ENCODE data around the gene AMIGO1. TPM values are rescaled to one million over a fixed set of nuclear protein-coding genes. Genes with fewer than 3 reads are reported as not detected.

AMIGO1 gene
- 10 to 100 TPM in 3 of 4 donors, 1 to 10 TPM in 1; 7.7 to 19.3 (median 14.7) TPM for total RNA-seq

- peak within 1 kb of the TSS in 3 of 4 donors; percentile 68 to 84 (median 76) for H3K27ac ChIP-seq
- peaks cover 0 to 11% of the 10 kb centered on the region in 2 donors for H3K36me3 ChIP-seq
- H3K27me3 ChIP-seq: no peaks in the 10 kb centered on the region
- peak; percentile 88 for ATAC-seq
- WGBS, 2 donors (ENCODE audit: low coverage in 1 of 2): 1 to 6% methylated on average over 8 to 9 of the region's 100 CpGs
- peak within 1 kb of the TSS; percentile 68 to 84 for H3K4me3 ChIP-seq
- peaks cover 0 to 33% (median 6%) of the 10 kb centered on the region in 3 donors for H3K4me1 ChIP-seq
- TF ChIP-seq POLR2AphosphoS5 (IDR thresholded peaks at IDR 0.05): no peak
- peak in 1 of 2 donors; percentile 29 for TF ChIP-seq POLR2A (IDR thresholded peaks at IDR 0.05)
- TF ChIP-seq, protein P1, sequence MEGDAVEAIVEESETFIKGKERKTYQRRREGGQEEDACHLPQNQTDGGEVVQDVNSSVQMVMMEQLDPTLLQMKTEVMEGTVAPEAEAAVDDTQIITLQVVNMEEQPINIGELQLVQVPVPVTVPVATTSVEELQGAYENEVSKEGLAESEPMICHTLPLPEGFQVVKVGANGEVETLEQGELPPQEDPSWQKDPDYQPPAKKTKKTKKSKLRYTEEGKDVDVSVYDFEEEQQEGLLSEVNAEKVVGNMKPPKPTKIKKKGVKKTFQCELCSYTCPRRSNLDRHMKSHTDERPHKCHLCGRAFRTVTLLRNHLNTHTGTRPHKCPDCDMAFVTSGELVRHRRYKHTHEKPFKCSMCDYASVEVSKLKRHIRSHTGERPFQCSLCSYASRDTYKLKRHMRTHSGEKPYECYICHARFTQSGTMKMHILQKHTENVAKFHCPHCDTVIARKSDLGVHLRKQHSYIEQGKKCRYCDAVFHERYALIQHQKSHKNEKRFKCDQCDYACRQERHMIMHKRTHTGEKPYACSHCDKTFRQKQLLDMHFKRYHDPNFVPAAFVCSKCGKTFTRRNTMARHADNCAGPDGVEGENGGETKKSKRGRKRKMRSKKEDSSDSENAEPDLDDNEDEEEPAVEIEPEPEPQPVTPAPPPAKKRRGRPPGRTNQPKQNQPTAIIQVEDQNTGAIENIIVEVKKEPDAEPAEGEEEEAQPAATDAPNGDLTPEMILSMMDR (IDR thresholded peaks at IDR 0.05): no peak
- no peaks in the 10 kb centered on the region for H3K9me3 ChIP-seq
These were observed at the start of gene AMIGO1 for GRCh38 chr1:109509176-109510134. AMIGO1 (minus strand) TSS chr1:109509727; CDS start chr1:109508912, 815 bp downstream.

DNA sequence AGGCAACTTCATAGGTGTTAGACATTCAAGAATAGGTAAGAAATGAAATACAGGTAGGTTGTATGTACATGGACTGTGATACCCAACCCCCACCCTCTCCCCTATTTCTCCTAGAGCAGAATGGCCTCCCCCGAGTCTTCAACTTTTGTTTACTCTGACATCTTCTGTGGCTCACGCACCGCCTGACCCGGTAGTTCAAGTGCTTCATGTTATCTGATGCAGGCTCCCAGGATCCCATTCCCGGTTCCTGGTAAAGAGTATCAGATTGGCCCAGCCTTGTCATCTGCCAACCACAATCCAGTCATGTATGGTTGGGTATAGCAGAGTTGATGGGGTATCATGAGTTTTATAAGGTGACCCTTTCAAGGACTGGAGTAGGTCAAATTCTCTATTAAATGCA is 48.0 kb upstream of the AMIGO1 start:
- no peak for ATAC-seq
- peaks cover 3 to 74% (median 4%) of the 10 kb centered on the region in 3 donors for H3K4me1 ChIP-seq
- no peaks in the 10 kb centered on the region for H3K9me3 ChIP-seq
- no peaks in the 10 kb centered on the region for H3K36me3 ChIP-seq
- 91 to 100% methylated on average over 5 of the region's 5 CpGs for WGBS, 2 donors (ENCODE audit: low coverage in 1 of 2)
- no peaks in the 10 kb centered on the region for H3K27me3 ChIP-seq
- TF ChIP-seq, protein P1 (IDR thresholded peaks at IDR 0.05): no peak
- no peak for TF ChIP-seq EP300 (IDR thresholded peaks at IDR 0.05)
- TF ChIP-seq POLR2AphosphoS5 (IDR thresholded peaks at IDR 0.05): no peak
- TF ChIP-seq POLR2A (IDR thresholded peaks at IDR 0.05): no peak
- H3K27ac ChIP-seq: no peak overlapping the region
- H3K4me3 ChIP-seq: no peak overlapping the region

GRCh38 chr1:109556563-109556962 is 47.0 kb upstream of the AMIGO1 start:
- ATAC-seq: no peak
- Histone ChIP-seq H3K9me3 (no peaks in the 10 kb centered on the region), H3K27ac (no peak overlapping the region), H3K4me1 (peaks cover 0 to 77% (median 0%) of the 10 kb centered on the region in 3 donors), H3K4me3 (no peak overlapping the region), H3K27me3 (no peaks in the 10 kb centered on the region), H3K36me3 (no peaks in the 10 kb centered on the region)
- no peak for TF ChIP-seq POLR2A (IDR thresholded peaks at IDR 0.05)
- no peak for TF ChIP-seq EP300 (IDR thresholded peaks at IDR 0.05)
- TF ChIP-seq, protein P1 (IDR thresholded peaks at IDR 0.05): no peak
- TF ChIP-seq POLR2AphosphoS5 (IDR thresholded peaks at IDR 0.05): no peak
- WGBS, 2 donors (ENCODE audit: low coverage in 1 of 2): 80 to 85% methylated on average over 1 to 2 of the region's 2 CpGs

- peaks cover 5 to 64% (median 12%) of the 10 kb centered on the region in 3 donors for H3K4me1 ChIP-seq
- WGBS, 2 donors (ENCODE audit: low coverage in 1 of 2): 0% methylated on average over 16 to 17 of the region's 68 CpGs
- H3K27me3 ChIP-seq: no peaks in the 10 kb centered on the region
These were observed 39.1 kb upstream of the AMIGO1 start, which contains the start of gene GNAI3 for GRCh38 chr1:109548321-109549267. GNAI3 (plus strand) TSS chr1:109548615; CDS start chr1:109548721, 106 bp downstream.

More at GRCh38 chr1:109548321-109549267, 39.1 kb upstream of the AMIGO1 start, which contains the start of gene GNAI3:
- TF ChIP-seq POLR2AphosphoS5 (IDR thresholded peaks at IDR 0.05) (peak; percentile 99), EP300 (IDR thresholded peaks at IDR 0.05) (no peak), POLR2A (IDR thresholded peaks at IDR 0.05) (peak; percentile 96)
- TF ChIP-seq, protein P1 (IDR thresholded peaks at IDR 0.05): peak in 2 of 4 experiments; percentile 4 to 6
- ATAC-seq: peak; percentile 98
- Histone ChIP-seq H3K9me3 (no peaks in the 10 kb centered on the region), H3K27ac (peak within 1 kb of the TSS; percentile 94 to 97 (median 96)), H3K36me3 (no peaks in the 10 kb centered on the region), H3K4me3 (peak within 1 kb of the TSS; percentile 87 to 92)
